HG03060 (cell line): ENCODE results near the gene PGM5.
"Not testable (repeated sequence)": the region's sequence is repeated elsewhere in the genome, so short reads cannot be mapped to it uniquely, and the experiment has no call there.

Source experiments
- ATAC-seq: cut with Tn5 transposase; IDR thresholded peaks from one replicate; pipeline ENCODE4 v1.9.1; 2021; ENCODE audit warnings: low read depth, moderate number of reproducible peaks; ENCODE audit not compliant: unreplicated experiment

Gene PGM5

DNA sequence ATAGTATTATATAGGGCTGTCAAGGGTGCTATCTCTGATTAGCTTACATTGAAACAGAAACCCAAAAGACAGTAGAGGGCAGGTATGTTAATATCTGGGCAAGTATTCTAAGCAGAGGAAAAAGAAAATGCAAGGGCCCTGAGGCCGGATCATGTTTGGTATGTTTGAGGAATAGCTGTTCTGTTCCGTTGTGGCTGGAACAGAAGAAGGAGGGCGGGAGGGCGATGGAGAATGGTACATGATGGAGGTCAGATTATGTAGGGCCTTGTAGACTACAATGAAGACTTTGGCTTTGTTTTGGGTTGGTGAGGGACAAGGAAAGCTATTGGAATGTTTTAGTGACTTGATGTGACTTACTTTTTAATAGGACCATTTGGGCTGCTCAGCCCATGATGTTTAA, 19.4 kb downstream of the PGM5 start:
- ATAC-seq, result not testable (repeated sequence)

DNA sequence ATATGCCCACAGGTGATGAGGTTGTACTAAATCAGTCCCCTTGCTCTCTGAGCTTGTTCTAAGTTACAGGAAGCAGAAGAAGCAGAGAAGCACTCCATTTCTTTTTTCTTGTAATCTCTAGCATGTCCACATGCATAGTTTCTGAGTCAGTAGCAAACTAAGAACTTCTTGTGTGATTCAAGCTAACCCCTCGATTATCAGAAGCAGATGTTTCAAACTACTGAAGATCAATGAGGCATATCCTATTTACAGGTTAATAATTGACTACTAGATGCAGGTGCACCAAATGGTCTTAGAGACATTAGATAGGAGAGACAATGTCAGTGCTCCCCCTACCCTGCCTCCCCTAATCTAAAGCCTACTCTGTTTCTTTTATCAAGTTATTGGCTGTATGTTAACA, 21.3 kb downstream of the PGM5 start:
- ATAC-seq, result not testable (repeated sequence)

DNA sequence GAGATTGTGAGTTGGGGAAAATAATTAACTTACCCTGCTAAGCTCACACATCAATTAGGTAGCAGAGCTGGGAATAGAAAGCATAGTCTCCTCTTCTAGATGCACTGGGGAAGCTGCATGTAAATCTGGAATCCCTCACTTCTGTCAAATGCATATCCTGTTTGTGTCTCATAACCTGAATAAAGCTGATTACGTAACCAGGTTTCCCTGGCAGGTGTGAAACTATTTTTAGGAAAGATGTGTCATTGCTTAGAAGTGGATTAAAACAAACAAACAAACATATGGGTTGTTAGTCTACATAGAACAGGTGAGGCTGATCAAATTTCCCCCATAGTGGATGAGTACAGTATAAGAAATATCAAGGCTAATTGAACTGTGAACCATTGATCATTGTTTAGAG, 27.5 kb downstream of the PGM5 start:
- ATAC-seq, result not testable (repeated sequence)

DNA sequence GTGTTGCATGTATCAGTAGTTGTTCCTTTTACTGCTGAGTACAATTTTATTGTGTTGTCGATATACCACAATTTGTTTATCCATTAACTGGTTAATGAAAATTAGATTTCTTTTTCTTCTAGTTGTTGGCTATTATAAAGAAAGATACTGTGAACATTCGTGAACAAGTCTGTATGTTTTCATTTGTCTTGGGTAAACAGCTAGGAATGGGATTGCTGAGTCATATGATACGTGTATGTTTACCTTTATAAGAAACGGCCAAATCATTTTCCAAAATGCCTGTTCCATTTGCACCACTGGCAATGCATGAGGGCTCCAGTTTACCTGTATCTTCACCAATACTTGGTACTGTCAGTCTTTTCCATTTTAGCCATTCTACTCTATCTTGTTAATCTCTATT, 33.1 kb downstream of the PGM5 start:
- not testable (repeated sequence) for ATAC-seq

DNA sequence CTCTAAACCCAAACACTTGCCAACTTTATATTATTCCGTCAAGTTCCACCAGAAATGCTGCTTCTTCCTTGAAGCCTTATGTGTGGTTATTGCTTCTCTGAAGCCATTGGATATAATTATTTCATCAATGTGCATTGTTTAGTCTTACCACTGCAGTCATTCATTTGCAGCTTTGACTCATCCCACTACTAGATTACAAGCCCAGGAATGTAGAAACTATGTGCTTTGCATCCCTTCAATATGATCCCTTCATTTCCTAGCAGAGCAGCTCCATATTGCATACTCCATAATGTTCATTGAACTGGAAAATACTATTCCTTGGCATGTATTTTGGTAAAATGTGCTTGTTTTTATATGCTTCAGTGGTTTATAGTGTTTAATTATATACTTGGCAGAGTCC, 34.3 kb downstream of the PGM5 start:
- ATAC-seq, result not testable (repeated sequence)

DNA sequence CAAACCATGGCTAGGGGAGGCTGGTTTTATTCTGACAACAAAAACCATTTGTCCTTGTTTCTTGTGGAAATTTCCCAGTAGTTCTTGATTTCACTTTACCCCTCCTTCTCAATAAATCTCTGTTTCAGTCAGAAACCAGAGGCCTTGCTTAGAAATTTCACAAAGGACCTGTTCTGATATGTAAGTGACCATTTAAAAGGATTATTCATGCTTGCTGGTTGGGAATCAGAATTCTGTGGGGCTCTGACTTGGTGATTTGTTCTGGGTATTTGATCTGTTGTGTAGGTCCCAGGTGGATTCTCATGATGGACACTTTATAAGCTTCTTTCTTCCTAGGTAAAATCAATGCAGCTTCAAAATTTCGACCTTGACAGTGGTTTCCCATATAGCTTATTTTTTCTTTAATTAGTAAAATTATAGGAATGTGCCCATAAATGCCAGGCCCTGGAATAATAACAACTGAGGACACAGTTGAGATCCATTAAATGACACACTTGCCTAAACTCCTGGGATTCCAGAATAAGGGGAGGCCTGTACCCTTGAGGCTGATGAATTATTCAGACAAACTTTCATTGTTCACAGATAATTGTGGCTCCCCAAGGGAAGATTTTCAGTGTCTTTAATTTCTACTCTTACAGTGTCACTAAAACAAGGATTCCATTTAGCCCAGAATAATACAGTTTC, 40.1 kb downstream of the PGM5 start:
- not testable (repeated sequence) for ATAC-seq

DNA sequence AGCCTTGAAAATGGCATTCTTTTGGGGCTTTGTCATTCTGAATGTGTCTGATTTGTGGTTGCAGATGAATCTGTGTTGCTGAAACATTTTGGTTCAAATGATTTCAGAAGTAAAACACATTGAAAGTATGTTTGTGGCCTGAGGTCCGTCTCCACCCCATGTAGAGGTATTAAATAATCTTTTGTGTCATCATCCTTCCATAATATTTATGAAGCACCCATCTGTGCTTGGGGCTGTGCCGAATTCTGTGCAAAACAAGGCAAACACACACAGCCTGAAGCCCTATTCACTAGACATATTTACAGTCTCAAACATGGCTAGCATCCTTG, 40.6 kb downstream of the PGM5 start:
- ATAC-seq, result not testable (repeated sequence)

DNA sequence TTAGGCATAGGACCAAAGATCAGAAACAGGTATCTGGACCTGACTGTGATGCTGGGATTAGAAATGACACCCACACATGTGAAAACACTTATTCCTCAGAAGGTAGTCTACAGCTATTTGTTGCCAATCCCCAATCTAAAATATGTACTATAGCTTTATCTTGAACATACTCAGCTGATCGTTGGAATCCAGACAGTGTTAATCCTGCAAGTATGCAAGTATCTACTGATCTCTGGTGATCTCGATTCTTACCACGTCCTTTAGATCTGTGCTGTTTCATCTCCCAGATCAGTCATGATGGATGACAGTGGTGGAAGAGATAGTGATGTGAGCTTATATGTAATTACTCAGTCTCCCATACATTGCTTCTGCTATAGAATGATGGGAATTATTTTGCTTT, 41.4 kb downstream of the PGM5 start:
- ATAC-seq, result not testable (repeated sequence)

DNA sequence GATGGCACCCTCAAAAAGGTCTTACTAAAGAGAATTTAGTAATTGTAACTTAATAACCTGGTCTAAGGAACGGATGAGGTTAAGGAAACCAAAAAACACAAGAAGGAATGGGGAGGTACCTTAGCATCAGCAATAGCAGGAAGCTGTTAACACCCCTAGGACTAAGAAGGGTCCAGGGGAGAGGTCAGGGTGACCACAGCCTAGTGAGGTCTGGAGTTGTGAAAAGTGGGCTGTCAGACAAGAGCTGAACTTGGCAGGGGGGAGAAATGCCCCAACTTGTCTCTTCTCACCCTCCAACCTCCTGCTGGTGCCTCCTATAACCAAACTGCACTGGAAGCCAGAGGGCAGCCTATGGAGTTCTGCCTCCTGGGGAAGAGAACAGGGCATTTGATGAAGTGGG, 41.9 kb downstream of the PGM5 start:
- ATAC-seq, result not testable (repeated sequence)

DNA sequence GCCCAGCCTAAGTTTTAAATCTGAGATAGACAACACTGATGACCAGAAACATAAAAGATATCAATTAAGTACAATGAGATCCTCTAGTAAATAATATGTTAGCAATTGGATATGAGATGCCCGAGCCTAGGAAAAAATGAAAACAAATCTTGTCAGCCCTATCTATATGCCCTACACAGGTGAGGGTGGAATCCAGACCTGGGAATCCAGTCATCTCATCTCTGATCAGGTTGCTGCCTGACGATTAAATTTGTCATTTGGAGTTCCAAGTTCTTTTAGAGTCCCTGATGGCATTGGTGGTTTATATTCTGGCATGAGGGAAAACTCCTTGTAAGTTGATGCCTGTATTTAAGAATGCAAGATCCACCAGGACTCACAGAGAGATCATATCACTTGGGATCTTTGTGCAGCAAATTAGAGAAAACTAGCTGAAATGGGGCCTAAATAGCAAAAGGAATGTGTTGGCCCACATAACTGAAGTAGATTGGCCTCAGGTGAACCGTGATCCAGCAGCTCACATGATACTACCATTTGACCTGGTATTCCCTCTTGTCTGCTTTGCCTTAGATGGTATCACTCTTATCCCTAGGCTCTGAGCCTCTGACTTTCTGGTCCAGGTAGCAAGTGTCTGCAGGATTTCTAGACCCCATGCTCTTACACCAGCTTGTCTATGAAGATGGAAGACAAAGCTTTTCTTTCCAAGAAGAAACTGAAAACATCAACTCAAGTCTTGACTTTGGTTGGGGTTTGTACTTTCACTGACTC, 48.2 kb downstream of the PGM5 start:
- ATAC-seq, result not testable (repeated sequence)

DNA sequence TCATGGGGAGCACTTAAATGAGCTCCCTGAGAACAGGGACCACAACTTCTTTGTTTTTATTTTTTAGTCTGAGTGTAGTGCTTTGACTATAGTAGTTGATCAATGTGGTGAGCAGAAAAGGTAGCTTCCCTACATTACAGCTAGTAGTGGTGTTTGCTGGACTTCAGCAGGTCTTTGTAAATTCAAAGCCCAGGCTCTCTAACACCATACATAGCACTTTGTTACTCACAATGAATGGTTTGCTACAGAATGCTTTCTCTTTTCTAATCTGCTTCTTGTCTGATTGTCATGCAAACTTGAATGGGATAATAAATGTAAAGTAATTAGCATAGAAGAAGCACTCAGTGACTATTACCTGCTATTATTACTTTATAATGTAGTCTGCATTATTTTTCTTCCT, 55.5 kb downstream of the PGM5 start:
- ATAC-seq, result not testable (repeated sequence)

DNA sequence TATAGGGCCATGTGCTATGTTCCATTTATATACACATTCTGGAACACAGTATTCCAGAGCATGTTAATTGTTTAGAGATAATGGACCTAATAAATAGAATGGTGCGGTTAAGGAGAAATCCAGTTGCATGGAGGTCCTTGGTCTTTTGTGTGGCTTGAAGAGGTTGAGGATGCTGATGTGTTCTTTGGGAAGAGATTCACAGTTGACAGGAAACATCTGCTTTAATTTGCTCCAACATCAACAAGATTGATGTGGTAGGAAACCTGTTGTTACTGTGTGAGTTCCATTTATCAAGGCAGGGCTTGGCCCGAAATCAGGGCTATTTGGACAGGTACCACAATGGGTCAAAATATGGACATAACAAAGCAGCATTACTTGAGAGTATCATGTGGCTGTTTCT, 56.3 kb downstream of the PGM5 start:
- ATAC-seq, result not testable (repeated sequence)

DNA sequence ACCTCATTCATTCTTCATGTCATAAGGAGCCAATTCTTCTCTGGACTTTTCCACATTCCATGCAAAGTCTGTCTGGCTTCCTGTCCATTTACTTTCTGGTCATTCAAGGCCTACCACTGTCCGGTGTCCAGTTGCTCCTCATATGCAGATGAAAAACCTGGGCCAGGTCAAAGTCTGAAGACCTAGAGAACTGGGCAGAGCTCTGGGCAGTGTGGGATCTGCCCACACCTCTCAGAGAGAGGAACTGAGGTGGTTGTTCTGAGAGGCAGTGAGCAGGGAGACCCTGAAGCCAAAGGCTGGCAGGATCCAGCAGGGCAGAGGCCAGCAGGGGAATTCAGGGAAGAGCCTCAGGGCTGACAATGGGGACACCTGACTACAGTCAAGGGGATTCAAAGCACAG, 58.7 kb downstream of the PGM5 start:
- ATAC-seq, result not testable (repeated sequence)

DNA sequence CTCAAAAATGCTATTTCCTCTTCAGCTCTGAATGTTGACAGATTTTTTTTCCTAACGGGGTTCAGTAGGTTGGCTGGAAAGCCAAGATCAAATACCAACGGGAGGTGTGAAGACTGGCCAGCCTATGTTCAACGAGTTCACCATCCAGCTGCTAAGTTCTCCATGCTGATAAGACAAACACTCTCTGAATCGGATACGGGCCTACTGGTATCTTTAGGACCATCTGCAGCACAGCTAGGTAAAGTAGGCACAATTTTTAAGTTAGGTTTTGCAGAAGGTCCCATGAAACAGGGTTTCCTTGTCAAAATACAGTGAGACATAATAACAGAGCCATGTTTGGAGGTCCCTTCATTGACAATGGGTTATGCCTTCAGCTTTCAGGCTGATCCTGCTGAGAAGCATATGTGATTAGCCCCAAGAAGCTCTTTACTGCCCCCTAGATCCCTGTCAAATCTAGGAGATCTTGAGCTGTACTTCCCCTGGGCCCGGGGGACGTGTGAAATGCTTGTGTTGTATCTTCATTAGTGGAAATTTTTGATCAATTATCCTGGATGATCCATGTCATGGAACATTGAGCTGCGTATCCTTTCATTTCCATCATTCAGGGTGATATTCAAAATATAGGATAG, 60.6 kb downstream of the PGM5 start:
- ATAC-seq, result no peak

DNA sequence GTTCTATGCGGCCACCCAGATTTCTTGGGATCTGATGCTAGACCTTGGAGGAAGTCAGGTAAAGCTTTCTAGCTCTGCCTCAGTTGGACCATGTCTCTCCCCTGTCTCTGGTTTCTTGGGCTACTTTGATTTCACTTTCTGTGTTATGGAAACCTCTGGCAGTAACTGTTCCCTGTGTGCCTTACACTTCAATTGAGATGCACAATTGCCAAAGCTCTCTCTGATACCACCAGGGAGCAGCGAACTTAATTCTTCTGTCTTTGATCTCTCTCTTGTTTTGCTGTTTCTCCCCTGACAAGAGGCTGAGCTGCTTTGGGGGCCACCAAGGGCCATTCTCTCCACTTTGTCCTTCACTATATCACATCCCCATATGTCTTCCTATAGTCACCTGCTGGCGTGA, 61.4 kb downstream of the PGM5 start:
- ATAC-seq, result no peak

DNA sequence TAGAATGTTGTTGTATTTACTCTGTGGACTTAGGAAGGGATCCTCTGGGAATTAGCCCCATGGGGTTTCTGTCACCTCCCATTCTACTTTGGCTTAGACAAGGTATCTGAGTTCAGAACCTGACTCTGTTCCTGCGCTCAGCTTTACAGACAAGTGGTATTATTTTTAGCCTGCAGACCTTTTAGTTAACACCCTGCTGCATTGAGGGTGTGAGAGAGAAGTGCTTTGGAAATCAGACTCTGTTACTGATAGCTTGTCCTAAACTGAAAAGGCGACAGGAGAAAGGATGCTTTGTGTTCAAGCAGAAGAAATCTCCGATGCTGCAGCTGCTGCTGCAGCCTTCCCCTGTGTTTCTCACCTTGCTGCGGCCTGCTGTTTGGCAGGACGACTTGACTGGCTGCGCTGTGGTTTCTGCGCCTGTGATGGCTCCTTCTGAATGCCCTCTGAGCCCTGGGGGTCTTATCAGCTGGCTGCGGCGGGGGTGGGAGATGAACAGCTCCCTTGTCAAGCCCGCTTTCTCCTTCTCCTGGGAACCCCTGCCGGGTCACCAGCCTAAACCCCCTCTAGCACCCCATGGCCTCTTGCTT, 61.9 kb downstream of the PGM5 start:
- ATAC-seq, result no peak

DNA sequence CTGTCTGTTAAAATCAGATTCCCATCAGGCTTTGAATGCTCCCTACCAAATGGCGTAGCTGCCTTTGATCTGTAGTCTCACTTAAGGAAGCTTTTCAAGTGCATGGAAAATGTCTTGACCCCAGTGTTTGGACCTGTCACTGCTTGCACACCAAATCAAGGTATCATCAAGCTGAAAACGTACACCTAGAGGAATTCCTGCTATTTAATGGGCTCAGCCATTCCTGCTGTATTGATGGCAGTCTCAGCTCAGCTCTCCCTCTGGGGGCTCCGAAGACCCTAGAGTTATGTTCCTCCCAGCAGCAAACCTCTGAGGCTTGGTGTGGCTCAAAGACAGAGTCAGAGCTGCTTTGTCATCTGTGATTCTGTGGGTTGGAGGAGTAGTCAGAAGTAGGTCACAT, 63.5 kb downstream of the PGM5 start:
- ATAC-seq, result no peak

DNA sequence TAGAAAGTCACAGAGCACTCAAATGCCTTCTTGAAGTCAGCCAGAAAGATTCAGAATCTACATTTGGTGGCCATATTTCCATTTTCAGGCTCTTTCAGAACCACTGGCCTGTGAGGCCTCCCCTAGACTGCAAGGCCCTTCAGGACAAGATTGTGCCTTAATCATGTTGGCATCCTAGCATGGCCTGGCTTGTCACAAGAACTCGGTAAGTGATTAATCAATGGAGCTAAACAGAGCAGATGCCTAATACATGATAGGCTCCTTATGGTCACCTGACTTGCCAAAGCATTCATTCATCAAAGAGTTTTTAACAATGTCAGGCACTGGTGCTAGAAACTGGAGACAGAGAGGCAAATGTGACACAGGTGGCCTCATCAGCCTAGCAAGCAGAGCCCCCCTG, 70.3 kb downstream of the PGM5 start:
- ATAC-seq, result no peak

DNA sequence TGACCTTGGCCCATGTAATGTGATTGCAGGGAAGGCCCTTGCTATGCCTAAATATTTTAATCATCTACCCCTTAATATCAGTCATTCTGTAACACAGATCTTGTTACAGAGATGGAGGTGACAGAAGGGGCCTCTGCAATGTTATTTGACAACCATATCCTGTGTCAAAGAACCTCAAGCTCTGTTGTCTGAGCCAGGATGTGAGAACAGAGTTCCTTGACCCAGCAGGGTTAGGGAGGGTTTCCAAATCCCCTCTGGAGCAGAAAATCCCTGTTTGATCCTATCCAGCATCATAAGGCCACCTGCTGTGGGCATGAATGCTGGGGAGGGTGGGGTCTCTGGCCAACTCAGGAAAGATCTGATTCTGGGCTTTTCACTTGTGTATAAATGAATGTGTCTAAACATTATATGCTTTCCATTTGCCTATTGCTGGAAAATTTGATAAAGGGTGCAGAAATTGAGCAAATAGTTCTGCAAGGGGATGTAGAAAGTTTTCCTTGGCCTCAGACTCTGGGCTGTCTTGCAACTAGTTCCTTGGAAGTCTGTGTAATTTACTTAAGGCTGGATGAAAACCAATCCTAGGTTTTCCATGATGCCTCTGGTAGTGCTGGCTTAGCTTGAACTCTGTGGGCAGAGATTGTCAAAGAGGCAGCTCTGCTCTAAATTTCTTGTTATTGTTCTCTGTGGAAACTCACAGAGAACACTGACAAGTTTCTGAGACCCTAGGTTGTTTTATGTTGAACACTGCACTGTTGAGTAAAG, 71.0 kb downstream of the PGM5 start:
- no peak for ATAC-seq

DNA sequence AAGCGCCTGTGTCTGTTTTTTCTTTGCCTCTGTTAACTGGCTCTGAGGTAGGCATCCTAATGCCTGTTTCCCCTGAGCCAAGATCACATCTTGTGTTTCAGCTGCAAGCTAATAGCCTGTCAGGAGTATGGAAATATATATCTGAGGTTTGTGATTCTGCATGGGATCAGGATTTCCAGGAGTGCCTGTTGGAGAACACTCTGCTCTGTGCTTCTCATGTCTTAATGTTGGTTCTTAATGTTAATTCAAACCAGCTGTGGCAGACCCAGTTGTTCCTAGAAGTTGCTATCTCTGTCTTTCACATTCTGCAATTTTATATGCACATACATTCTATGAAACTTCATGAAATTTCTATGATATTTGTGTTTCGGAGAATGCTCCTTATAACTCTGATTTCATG, 72.1 kb downstream of the PGM5 start:
- ATAC-seq, result no peak

DNA sequence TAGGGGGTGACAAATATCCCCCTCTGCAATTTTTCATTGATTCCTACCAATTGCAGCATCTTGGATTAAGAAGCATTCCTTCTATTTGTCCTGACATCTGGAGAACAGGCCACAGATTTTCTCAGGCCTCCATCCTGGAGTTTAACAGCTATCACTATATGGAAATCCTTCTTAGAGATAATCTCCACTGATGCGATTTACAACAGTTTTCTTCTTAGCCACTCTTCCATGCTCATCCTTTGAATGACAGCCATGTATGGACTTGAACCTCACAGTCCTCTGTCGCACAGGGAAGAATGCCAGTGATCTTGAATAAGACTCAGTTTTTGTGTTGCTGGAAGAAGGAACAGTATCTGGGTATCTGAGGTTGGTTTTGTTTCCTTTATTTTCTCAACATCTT, 73.2 kb downstream of the PGM5 start:
- no peak for ATAC-seq
